ENCODE data around the gene EDARADD.
A peak's percentile ranks its signal among the peaks of the same experiment; 100 is the strongest.
"Not testable (repeated sequence)": the region's sequence is repeated elsewhere in the genome, so short reads cannot be mapped to it uniquely, and the experiment has no call there.

Gene EDARADD

GRCh38 chr1:236450779-236451178 lies 56.7 kb downstream of the EDARADD start:
- no peak for DNase-seq

DNA sequence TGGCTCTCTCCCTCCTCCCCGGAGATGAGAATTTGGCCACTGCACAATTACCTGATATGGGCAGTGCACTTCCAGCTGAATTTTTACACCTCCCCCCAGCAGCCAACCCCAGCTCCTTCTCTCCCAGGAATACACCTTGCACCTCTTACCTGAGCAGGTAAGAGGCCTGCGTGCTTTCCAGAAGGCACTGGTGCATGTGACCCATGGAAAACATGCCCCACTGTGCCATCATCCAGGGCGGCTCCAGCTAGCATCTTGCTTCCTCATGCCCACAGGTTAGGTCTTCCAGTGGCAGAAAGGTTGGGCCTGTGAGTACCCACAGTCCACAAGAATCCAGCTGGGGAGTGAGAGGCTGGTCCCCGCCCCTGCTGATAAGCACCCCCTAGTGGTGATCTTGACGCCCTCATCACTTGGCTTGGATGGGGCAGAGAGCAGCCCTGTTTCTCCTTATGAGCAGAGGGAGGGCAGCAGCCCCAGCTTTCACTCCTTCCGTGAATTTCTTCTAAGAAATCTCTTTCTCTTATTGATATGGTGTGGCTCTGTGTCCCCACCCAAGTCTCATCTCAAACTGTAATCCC lies 57.8 kb downstream of the EDARADD start:
- no peak for DNase-seq

DNA sequence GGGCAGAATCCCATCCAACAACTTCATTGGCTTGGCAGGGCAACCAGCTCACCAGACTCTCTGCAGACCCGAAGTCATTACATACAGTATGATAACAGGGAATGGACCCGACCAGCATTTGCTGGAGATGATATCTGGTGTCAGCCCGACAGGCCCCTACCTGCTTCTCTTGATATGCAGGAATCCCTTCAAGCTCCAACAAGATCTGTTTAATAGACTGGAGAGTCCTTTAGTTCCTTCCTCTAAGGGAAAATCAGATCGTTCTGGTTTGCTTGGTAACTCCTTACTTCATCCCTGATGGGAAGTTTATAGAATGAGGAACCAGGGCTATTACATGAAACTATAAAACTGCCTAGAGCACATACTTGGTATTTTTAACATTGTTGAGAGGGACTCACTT lies 61.2 kb downstream of the EDARADD start:
- no peak for DNase-seq

- DNase-seq: no peak
Observed at GRCh38 chr1:236457775-236458174, 63.7 kb downstream of the EDARADD start.

DNA sequence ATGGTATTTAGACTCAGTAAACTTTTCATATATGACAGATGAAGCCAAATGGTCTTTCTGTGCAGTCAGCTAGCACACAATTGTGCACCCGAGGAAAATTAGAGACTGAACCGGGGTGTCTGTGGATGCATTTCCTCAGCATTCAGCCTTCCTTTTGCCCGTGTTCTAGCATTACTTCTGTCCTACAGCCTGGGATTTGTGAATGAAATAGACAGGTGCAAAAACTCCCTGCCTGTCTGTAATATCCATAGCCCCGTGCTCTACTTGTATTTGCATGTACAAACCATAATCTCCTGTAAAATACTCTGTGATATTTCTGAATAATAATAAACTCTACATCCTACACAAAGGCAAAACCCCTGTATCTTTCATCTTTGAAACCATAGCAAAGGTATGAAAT lies 64.9 kb downstream of the EDARADD start:
- DNase-seq: no peak

DNA sequence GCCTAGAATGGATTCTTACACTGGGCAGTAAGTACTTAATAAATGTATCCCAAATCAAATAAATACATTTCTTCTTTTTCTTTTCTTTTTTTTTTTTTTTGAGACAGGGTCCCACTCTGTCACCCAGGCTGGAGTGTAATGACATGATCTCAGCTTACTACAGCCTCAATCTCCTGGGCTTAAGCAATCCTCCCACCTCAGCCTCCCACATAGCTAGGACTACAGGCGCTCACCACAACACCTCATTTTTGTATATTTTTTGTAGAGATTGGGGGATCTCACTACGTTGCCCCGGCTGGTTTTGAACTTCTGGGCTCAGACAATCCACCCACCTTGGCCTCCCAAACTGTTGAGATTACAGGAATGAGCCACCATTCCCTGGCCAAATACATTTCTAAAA lies 66.0 kb downstream of the EDARADD start:
- no peak for DNase-seq

- not testable (repeated sequence) for DNase-seq
Observed at GRCh38 chr1:236464197-236464596, 70.1 kb downstream of the EDARADD start.

DNA sequence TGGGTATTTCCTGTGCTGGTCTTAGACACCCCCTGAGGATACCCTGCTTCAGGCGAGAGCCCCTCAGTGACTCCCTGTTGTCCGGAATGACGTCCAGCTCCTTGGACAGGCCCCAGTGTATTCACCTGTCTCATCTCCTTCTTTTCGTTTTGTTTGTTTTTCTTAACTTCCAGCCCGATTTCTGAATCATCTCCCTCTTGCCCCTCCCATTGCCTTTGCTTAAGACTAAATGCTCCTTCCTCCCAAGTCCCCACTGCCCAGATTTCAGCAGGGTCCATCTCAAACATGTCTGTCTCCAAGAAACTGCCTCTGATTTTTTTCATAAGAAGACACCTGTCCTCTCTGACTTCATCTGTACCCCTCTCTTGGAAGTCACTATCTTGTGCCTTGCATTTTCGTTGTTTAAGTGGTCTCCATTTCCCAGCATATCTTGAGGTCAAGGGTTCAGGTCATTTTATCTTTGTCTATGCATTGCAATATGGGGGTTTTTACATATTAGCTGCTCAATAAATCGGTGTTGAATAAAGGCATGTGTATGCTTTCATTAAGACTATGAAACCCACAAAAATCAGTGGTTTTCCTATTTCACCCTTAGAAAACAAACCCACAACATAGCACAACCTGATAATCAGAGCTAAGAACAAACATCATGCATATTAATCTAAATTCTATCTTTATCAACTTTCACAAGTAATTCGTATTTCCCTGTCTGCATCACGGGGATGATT lies 71.3 kb downstream of the EDARADD start:
- DNase-seq: no peak

DNA sequence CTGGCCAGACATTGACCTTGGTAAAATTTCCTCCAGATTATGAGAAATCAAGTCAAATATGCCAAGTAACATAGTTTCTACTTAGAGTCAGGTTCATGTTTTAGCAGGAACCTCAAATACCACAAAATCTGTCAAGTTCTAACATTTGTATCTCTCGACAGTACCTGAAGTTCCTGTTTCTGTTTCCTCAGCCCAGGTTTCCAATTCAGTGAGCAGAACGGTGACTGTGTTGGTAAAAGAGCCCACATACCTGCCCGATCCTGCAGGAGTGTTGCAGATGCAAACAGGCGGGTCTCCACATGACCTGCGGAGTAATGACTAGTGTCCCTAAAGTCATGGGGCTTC lies 71.8 kb downstream of the EDARADD start:
- no peak for DNase-seq

DNA sequence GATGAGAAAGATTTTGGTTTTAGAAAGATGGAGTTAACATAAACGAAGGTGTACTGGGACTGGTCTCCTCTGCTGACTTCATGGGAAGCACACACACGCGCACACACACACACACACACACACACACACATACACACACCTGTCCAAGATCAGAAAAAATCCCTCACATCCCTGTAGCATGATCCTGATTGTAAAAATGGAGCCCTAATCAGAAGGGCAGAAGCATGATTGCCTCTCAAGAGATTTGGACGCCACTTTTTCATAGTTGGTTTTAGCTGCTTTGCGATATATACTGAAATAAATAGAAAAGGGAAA lies 73.2 kb downstream of the EDARADD start:
- no peak for DNase-seq

- no peak for DNase-seq
Observed at GRCh38 chr1:236468625-236469024, 74.5 kb downstream of the EDARADD start.

GRCh38 chr1:236469466-236469865 lies 75.4 kb downstream of the EDARADD start:
- DNase-seq: no peak

GRCh38 chr1:236471096-236471495 lies 77.0 kb downstream of the EDARADD start:
- DNase-seq: no peak

DNA sequence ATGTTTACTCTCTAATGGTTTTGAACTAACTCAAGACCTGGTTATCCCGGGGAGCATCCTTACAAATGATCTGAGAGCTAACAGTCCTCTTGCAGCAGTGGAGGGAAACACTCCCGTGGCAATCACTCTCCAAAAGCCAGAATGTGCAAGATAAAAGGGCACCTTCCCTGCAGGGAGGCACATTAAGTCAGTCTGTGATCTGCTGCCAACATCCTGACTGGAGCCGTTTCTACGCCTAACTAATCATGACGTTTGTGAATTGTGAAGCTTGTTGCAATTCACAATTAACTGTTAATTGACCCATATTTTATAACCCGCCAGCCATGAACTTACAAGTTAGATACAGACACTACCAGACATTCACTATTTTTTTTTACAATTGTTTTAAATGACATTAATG lies 77.6 kb downstream of the EDARADD start:
- DNase-seq: peak; percentile 49

GRCh38 chr1:236472850-236473788 lies 79.0 kb downstream of the EDARADD start:
- DNase-seq: no peak

- DNase-seq: no peak
Observed at GRCh38 chr1:236476019-236476418, 81.9 kb downstream of the EDARADD start.

GRCh38 chr1:236480758-236481436 lies 86.8 kb downstream of the EDARADD start:
- DNase-seq: peak; percentile 79

DNA sequence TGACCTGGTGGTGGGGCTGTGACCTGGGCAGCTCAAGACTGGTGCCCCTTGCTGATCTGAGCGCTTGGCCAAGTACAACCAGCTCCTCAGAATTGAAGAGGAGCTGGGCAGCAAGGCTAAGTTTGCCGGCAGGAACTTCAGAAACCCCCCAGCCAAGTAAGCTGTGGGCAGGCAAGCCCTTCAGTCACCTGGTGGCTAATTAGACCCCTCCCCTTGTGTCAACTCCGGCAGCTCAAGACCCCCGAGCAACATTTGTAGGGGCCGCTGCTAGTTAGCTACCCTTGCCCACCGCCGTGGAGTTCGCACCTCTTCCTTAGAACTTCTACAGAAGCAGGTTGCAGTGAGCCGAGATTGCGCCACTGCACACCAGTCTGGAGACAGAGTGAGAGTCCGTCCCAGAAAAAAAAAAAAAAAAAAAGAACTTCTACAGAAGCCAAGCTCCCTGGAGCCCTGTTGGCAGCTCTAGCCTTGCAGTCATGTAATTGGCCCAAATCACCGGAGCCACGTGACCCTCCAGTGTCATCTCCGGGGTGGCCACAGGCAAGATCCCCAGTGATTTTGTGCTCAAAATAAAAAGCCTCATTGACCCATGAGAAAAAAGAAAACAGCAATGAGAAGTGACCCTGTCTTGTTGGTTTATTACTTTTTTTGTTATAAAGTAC lies 90.4 kb downstream of the EDARADD start:
- no peak for DNase-seq

GRCh38 chr1:236486356-236487002 lies 92.4 kb downstream of the EDARADD start:
- no peak for DNase-seq

GRCh38 chr1:236489161-236489560 lies 95.1 kb downstream of the EDARADD start:
- not testable (repeated sequence) for DNase-seq

DNA sequence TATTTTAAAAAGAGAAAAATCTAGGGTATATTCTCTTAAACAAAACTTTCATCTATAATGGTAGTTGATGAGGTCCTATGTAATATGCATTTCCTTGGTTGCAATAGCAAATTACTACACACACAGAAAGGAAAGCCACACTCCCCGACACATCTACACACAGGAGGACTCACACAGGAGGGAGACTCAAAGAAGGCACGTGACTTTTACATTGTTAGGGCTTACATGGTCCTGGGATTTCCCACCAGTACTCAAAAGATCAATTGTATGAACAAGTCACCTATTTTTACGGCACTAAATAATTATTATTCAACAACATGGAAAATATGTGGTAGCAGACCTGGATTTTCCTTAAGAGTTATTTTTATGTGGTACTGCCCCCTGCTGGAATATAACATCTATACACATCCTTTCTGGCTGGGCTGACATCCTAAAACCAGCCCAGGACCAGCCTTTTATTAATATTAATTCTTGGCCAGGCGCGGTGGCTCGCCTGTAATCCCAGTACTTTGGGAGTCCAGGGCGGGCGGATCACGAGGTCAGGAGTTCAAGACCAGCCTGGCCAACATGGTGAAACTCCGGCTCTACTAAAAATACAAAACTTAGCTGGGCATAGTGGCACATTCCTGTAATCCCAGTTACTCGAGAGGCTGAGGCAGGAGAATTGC lies 95.8 kb downstream of the EDARADD start:
- peak; percentile 65 for DNase-seq

Data from COR-L47 (cell line).